Measurements from ENCODE around the gene C1GALT1. TPM values are rescaled to one million over a fixed set of nuclear protein-coding genes. Genes with fewer than 3 reads are reported as not detected.
"Not testable (repeated sequence)": the region's sequence is repeated elsewhere in the genome, so short reads cannot be mapped to it uniquely, and the experiment has no call there.

The C1GALT1 gene
- polyA plus RNA-seq, 3 donors: 12.5 to 47.7 (median 45.1) TPM

DNA sequence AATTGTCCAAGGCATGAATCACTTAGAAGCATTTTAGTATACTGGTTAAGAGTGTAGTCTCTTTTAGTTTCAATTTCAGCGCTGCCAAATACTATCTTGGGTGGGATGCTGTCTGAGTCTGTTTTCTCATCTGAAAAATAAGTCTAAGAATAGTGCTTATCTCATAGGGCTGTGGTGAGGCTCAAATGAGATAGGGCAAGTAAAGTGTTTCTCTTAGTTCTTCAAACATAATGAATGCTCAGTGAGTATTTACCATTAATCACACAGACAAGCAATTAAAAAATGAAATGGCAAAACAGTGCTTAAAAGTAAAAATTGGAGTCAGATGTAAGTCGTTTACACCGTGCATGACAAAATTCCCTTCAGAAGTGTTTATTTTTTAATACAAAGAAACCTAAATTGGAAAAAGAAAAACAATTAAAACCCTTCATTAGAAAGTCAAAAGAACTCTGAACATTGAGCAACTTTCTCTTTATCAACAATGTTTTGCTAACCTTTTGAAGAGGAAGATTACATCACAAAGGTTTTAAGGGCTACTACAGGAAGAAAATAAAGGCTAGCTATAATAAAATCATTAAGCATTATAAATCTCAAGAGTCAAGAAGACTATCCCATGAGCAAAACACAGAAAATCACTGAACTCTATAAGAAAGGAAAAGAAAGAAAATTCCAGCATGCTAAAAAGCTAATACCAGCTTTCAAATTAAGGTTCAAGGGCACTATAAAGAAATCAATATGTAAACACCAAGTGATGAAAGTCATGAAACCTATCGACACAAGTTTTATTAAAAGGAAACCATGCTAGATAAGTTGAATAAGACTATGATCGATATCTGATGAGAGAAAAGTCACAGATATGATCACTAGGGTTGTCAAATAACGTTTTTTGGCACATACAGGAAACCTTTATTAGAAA, 45.6 kb upstream of the C1GALT1 start:
- no peaks in the 10 kb centered on the region for H3K36me3 ChIP-seq (replicated peaks in 1 of 2; ENCODE audit: control insufficient read depth in 1 of 2, insufficient read depth in 2 of 2, low read length in 2 of 2)
- Mint-ChIP-seq H3K27ac (no peak overlapping the region), H3K4me1 (peaks cover 7% of the 10 kb centered on the region), H3K36me3 (no peaks in the 10 kb centered on the region), H3K9me3 (peaks cover 0 to 10% (median 6%) of the 10 kb centered on the region in 7 donors), H3K4me3 (no peak overlapping the region), H3K27me3 (ENCODE audit: low read depth in 3 of 3) (peaks cover 0 to 1% (median 0%) of the 10 kb centered on the region in 3 donors)
- H3K9ac ChIP-seq (ENCODE audit: insufficient read depth, low read length, poor library complexity, severe bottlenecking): no peak overlapping the region
- no peak for DNase-seq
- H3K27ac ChIP-seq (ENCODE audit: low read depth in 1 of 2, low read length in 2 of 2): no peak overlapping the region
- no peak for TF ChIP-seq CTCF (IDR thresholded peaks at IDR 0.05)
- H3K4me1 ChIP-seq (ENCODE audit: control insufficient read depth in 1 of 2, insufficient read depth in 2 of 2, low read length in 2 of 2): no peaks in the 10 kb centered on the region
- no peak overlapping the region for H3K4me2 ChIP-seq (replicated peaks; ENCODE audit: extremely low read depth, low read length, poor library complexity, severe bottlenecking)
- H3K27me3 ChIP-seq (ENCODE audit: control insufficient read depth in 2 of 2, insufficient read depth in 2 of 2, low read length in 2 of 2): no peaks in the 10 kb centered on the region
- no peaks in the 10 kb centered on the region for H4K20me1 ChIP-seq (ENCODE audit: insufficient read depth, low read length)
- no peak overlapping the region for H3K4me3 ChIP-seq (replicated peaks in 1 of 3; ENCODE audit: low read depth in 2 of 3, low read length in 3 of 3)
- no peaks in the 10 kb centered on the region for H3K9me3 ChIP-seq (replicated peaks in 1 of 2; ENCODE audit: control insufficient read depth in 1 of 2, insufficient read depth in 1 of 2, low read length in 2 of 2)
- intact Hi-C loops (cut with micrococcal nuclease): no loop called here
- no peaks in the 10 kb centered on the region for H3K79me2 ChIP-seq (ENCODE audit: insufficient read depth, low read length)
- H2AFZ ChIP-seq (ENCODE audit: insufficient read depth, low read depth, low read length, poor library complexity, severe bottlenecking): no peak overlapping the region
- WGBS (ENCODE audit: insufficient coverage): no CpG with 5 or more reads among the region's 6 CpGs

GRCh38 chr7:7138897-7139296, 43.4 kb upstream of the C1GALT1 start:
- Histone ChIP-seq H3K9me3 (replicated peaks in 1 of 2; ENCODE audit: control insufficient read depth in 1 of 2, insufficient read depth in 1 of 2, low read length in 2 of 2) (no peaks in the 10 kb centered on the region), H3K4me1 (ENCODE audit: control insufficient read depth in 1 of 2, insufficient read depth in 2 of 2, low read length in 2 of 2) (no peaks in the 10 kb centered on the region), H4K20me1 (ENCODE audit: insufficient read depth, low read length) (no peaks in the 10 kb centered on the region), H3K9ac (ENCODE audit: insufficient read depth, low read length, poor library complexity, severe bottlenecking) (no peak overlapping the region), H3K36me3 (replicated peaks in 1 of 2; ENCODE audit: control insufficient read depth in 1 of 2, insufficient read depth in 2 of 2, low read length in 2 of 2) (no peaks in the 10 kb centered on the region), H2AFZ (ENCODE audit: insufficient read depth, low read depth, low read length, poor library complexity, severe bottlenecking) (no peak overlapping the region), H3K27ac (ENCODE audit: low read depth in 1 of 2, low read length in 2 of 2) (no peak overlapping the region), H3K4me3 (replicated peaks in 1 of 3; ENCODE audit: low read depth in 2 of 3, low read length in 3 of 3) (no peak overlapping the region), H3K79me2 (ENCODE audit: insufficient read depth, low read length) (no peaks in the 10 kb centered on the region), H3K27me3 (ENCODE audit: control insufficient read depth in 2 of 2, insufficient read depth in 2 of 2, low read length in 2 of 2) (no peaks in the 10 kb centered on the region), H3K4me2 (replicated peaks; ENCODE audit: extremely low read depth, low read length, poor library complexity, severe bottlenecking) (no peak overlapping the region)
- DNase-seq: no peak
- 96% methylated on average over 4 of the region's 8 CpGs for WGBS (ENCODE audit: insufficient coverage)
- peaks cover 0 to 1% (median 0%) of the 10 kb centered on the region in 3 donors for H3K27me3 Mint-ChIP-seq (ENCODE audit: low read depth in 3 of 3)
- intact Hi-C loops (cut with micrococcal nuclease): no loop called here
- H3K9me3 Mint-ChIP-seq: peaks cover 0 to 22% (median 19%) of the 10 kb centered on the region in 7 donors
- TF ChIP-seq CTCF (IDR thresholded peaks at IDR 0.05): no peak
- H3K4me1 Mint-ChIP-seq: peaks cover 7% of the 10 kb centered on the region
- no peaks in the 10 kb centered on the region for H3K36me3 Mint-ChIP-seq
- H3K4me3 Mint-ChIP-seq: no peak overlapping the region
- no peak overlapping the region for H3K27ac Mint-ChIP-seq

DNA sequence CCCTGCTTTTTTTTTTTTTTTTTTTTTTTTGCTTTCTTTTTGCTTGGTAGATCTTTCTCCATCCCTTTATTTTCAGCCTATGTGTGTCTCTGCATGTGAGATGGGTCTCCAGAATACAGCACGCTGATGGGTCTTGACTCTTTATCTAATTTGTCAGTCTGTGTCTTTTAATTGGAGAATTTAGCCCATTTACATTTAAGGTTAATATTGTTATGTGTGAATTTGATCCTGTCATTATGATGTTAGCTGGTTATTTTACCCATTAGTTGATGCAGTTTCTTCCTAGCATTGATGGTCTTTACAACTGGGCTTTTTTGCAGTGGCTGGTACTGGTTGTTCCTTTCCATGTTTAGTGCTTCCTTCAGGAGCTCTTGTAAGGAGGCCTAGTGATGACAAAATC, 38.9 kb upstream of the C1GALT1 start:
- H3K9me3 ChIP-seq (replicated peaks in 1 of 2; ENCODE audit: control insufficient read depth in 1 of 2, insufficient read depth in 1 of 2, low read length in 2 of 2): peaks cover 0 to 10% of the 10 kb centered on the region in 2 donors
- DNase-seq; H3K4me3 ChIP-seq (replicated peaks in 1 of 3; ENCODE audit: low read depth in 2 of 3, low read length in 3 of 3); H3K4me2 ChIP-seq (replicated peaks; ENCODE audit: extremely low read depth, low read length, poor library complexity, severe bottlenecking); intact Hi-C loops (cut with micrococcal nuclease); H3K4me1 ChIP-seq (ENCODE audit: control insufficient read depth in 1 of 2, insufficient read depth in 2 of 2, low read length in 2 of 2); H3K79me2 ChIP-seq (ENCODE audit: insufficient read depth, low read length); H3K36me3 ChIP-seq (replicated peaks in 1 of 2; ENCODE audit: control insufficient read depth in 1 of 2, insufficient read depth in 2 of 2, low read length in 2 of 2); H4K20me1 ChIP-seq (ENCODE audit: insufficient read depth, low read length); H3K27ac ChIP-seq (ENCODE audit: low read depth in 1 of 2, low read length in 2 of 2); H3K36me3 Mint-ChIP-seq; H3K4me1 Mint-ChIP-seq; H3K27ac Mint-ChIP-seq; H3K4me3 Mint-ChIP-seq; H3K27me3 Mint-ChIP-seq (ENCODE audit: low read depth in 3 of 3); H3K27me3 ChIP-seq (ENCODE audit: control insufficient read depth in 2 of 2, insufficient read depth in 2 of 2, low read length in 2 of 2); H2AFZ ChIP-seq (ENCODE audit: insufficient read depth, low read depth, low read length, poor library complexity, severe bottlenecking); H3K9ac ChIP-seq (ENCODE audit: insufficient read depth, low read length, poor library complexity, severe bottlenecking): not testable (repeated sequence)
- peaks cover 3 to 31% (median 21%) of the 10 kb centered on the region in 7 donors for H3K9me3 Mint-ChIP-seq
- WGBS (ENCODE audit: insufficient coverage): no CpG with 5 or more reads among the region's 1 CpG
